AG08396 (cell line): ENCODE data around the gene RAB26.
"Not testable (repeated sequence)": the region's sequence is repeated elsewhere in the genome, so short reads cannot be mapped to it uniquely, and the experiment has no call there.

Experiments
- DNase-seq: peaks from one replicate; pipeline ENCODE4 v3.0.0; 2012; ENCODE audit warnings: low spot score, mixed read lengths

Gene RAB26

DNA sequence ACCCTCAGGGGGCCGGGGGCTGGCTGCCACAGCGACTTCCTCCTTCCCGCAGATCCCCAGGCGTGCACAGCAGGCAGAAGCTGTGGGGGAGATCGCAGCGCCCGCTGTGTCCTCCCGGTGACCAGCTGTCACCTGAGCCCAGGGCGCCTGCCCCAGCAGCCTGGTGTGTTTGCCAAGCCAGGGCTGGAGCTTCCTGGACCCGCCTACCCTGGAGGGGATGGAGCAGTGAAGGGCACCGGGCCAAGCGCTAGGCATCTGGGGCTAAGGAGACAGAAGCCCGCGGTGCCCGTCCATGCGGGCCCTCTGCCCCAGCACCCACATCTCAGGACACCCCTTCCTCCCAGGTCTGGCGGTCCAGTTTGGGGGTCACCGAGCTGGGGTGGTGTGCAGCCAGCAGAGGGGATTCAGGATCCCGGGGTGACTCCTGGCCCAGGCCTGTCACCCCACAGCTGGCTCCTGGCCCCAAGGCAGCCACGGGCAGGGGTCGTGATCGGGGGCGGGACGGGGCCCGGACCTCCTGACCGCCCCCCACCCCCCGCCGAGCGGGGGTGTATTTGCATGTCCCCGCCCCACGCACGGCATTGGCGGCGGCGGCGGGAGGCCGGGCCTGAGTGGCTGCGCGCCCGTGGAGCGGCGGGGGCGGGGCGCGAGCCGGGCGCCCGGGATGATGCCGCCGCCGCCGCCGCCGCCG, at the start of gene RAB26:
RAB26 (plus strand) TSS at position 645 of the 691 bp plus-strand sequence. CDS start 159 bp downstream, outside the sequence.
- DNase-seq: peak; percentile 81

GRCh38 chr16:2101581-2101980, 46.8 kb upstream of the RAB26 start:
- not testable (repeated sequence) for DNase-seq

GRCh38 chr16:2102471-2102870, 46.0 kb upstream of the RAB26 start:
- DNase-seq: no peak

- DNase-seq: not testable (repeated sequence)
These were observed 44.0 kb upstream of the RAB26 start for GRCh38 chr16:2104464-2104863.

- not testable (repeated sequence) for DNase-seq
These were observed 43.1 kb upstream of the RAB26 start for GRCh38 chr16:2105291-2105690.

DNA sequence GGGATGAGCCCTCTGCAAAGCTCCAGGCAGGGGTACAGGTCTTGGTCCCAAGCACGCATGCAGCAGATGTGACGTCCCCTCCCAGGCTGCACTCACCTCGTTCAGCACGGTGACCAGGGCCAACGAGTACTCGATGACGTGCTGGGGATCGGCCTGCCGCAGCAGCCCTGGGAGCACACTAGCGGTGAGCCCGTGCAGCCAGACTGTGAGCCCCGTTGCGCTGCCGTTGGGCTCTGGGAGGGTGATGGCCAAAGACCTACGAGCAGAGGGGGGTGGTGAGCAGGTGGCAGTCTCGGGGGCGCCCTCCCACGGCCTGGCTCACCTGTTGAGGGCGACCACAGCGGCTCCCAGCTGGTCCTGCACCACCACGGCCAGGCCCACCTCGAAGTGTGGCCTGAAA, 42.7 kb upstream of the RAB26 start:
- not testable (repeated sequence) for DNase-seq

- not testable (repeated sequence) for DNase-seq
These were observed 42.2 kb upstream of the RAB26 start for GRCh38 chr16:2106211-2106610.

DNA sequence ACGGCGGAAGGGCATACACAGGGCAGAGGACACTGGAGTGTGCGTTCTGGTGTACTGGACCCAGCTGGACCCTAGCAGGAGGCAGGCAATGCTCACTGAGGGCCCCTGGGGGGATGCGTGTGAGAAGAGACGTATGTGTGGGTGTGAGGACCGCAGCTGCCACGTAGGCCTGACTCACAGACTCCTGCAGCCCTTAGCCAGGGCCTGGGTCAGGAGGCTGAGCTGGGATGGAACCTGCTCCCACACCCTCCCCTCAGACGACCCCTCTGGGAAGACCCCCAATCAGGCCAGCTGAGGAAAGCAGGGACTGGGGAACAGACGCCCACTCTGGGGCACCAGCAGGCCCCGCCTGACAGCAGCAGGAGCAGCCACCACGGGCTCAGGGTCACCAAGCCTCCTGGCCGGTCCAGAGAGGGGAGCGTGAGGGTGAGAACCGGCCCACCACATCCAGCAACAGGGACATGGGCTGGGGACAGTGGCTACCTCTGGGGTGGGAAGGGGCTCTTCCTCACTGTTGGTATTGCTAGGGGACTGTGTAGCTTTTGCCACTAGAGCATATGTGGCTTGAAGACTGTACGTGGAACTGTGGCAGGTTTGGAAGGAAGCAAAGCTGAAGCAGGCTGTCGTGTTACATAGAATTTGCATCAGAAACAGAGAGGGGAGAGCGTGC, 41.2 kb upstream of the RAB26 start:
- DNase-seq: peak; percentile 61

GRCh38 chr16:2107791-2108125, 40.7 kb upstream of the RAB26 start:
- DNase-seq: not testable (repeated sequence)

DNA sequence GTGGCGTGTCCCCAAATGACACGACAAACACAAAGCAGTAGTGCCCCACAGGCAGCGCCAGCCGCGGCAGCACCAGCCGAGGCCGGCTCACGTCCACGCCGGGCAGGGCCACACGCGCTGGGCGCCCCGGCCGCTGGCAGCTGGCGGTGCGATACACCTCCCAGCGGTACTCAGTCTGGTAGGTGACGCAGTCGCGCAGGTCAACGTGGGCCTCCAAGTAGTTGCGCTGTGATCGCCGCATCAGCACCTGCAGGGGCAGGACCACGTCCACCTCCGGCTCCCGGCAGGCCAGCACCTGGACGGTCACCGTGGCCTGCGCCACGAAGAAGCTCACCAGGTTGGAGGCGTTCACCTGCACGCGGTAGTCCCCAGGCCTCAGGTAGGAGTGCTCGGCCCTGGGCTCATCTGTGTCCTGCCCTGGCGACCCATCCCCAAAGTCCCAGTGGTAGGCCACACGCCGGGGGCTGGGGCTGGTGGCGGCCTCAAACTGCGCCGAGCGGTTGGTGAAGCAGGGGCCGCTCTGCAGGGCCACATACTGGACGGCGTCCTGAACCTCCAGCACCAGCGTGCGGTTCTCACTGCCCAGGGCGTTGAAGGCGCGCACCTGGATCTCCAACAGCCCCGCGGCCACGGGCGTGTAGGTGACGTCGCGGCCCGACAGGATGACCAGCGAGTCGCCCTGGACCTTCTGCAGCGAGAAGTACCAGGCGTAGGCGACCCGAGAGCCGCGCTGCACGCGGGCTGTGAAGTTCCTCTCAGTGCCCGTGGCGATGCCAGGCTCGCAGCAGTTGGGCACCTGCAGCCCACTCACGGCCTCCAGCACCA, 39.8 kb upstream of the RAB26 start:
- not testable (repeated sequence) for DNase-seq

DNA sequence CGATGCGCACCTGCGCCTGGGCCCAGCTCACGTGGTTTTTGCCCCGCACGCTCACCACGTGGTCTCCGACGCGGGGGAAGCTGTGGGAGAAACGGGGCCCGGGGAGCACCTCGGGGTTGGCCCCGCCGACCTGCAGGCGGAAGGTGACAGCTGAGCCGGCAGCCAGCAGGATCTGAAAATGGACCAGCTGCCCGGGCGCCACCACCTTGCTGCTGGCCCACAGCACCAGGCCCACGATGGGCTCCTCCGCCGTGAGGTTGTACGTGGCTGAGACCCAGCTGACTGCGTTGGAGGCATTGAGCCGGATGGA, 39.2 kb upstream of the RAB26 start:
- not testable (repeated sequence) for DNase-seq

GRCh38 chr16:2109872-2110271, 38.6 kb upstream of the RAB26 start:
- DNase-seq: not testable (repeated sequence)

DNA sequence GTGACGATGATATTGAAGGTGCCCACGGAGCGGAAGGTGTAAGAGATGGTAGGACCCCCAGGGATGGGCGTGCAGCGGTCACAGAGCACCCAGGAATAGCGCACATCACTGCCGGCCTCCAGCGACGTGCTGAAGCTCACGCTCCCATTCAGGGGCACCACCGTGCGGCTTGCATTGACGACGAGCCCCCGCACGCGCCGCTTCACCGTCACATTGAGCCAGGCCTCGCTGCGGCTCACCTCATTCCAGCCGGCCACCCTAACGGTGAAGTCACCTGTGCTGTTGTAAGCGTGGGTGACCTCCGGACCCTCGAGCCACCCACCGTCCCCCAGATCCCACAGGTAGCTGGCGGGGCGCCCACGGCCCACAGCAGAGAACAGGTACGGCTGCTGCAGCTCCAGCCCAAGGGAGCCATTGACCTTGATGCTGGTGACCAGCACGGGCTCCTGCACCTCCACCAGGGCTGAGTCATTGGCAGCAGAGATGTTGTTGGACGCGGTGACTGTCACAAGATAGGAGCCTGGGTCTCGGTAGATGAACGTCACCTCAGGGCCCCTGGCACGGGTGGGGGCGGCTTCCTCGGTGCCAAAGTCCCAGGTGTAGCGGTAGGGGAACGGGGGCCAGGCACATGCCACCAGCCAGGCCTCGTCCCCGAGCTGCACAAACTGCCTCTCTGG, 38.0 kb upstream of the RAB26 start:
- not testable (repeated sequence) for DNase-seq

DNA sequence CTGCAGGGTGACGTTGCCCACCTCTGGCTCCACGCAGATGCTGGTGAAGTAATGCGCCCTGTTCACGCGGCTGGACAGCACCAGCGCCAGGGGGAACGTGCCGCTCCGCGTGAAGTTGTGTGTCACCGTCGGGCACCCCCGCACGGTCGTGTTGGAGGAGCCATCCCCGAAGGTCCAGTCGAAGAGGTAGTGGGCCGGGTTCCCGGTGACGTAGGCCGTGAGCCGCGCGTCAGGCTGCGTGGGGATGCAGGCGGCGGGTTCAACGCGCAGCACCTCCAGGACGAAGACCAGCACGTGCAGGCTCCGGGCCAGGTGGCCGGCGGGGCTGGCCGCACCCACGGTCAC, 37.4 kb upstream of the RAB26 start:
- not testable (repeated sequence) for DNase-seq

GRCh38 chr16:2111412-2112335, 36.8 kb upstream of the RAB26 start:
- not testable (repeated sequence) for DNase-seq

GRCh38 chr16:2112539-2113106, 35.8 kb upstream of the RAB26 start:
- not testable (repeated sequence) for DNase-seq

- DNase-seq: not testable (repeated sequence)
These were observed 34.2 kb upstream of the RAB26 start for GRCh38 chr16:2114225-2114624.

DNA sequence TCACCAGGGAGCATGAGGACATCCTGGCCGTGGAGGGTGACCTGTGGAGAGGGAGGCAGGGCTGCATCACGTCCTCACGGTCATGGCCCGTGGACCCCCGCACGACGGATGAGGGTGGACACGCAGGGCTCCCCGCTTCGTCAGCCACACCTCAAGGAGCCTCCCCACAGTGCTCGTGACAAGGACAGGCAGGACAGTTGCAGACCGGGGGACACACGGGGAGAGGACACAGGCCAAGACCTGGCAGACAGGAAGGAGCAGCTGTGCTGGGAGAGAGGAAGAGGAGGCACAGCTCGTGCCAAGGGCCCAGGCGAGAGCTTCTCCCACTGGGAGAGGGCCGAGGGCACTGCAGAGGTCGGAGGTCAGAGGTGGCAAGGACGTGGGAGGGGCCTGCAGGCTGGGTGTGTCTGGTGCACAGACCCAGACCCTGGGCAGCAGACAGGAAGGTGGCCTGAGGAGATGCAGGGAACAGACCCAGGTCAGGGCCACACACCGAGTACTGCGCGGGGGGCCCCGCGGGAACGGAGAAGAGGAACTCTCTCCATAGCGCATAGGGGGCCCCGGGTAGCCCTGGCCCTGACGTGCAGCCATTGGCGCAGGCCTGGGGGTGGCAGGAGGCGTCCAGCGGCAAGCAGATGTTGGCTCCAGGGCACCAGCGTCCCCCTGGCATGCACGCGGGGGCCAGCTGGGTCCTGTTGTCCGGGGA, 33.4 kb upstream of the RAB26 start:
- DNase-seq: not testable (repeated sequence)

- no peak for DNase-seq
These were observed 32.8 kb upstream of the RAB26 start for GRCh38 chr16:2115591-2115973.

GRCh38 chr16:2116428-2116827, 32.0 kb upstream of the RAB26 start:
- not testable (repeated sequence) for DNase-seq
